ENCODE data around the gene SHISAL1. TPM values are rescaled to one million over a fixed set of nuclear protein-coding genes. Genes with fewer than 3 reads are reported as not detected.
A peak's percentile ranks its signal among the peaks of the same experiment; 100 is the strongest.

Gene SHISAL1
- total RNA-seq, 2 experiments from 2014 or later: not detected

DNA sequence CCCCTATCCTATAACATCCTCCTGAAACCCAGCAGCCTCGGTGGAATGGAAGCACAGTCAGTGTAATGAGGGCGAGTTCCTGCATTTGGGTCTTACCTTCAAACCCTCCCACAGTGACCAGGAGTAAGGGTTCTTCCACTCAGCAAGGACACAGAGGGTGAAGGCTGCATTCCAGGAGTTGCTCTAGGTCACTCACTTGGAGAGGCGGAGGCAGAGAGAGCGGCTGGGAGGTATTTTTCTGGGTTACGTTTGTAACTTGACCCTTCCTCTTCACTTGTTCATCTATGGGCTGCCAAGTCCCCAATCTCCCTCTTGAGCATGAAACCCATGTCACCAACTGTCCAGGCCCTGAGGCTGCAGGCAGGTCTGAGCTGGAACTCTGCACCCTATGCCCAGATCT is 36.8 kb upstream of the SHISAL1 start:
- no peak overlapping the region for H3K27ac Mint-ChIP-seq
- peaks cover 34% of the 10 kb centered on the region for H3K27me3 Mint-ChIP-seq
- no peaks in the 10 kb centered on the region for H3K36me3 Mint-ChIP-seq
- DNase-seq: no peak
- peaks cover 18% of the 10 kb centered on the region for H3K4me1 Mint-ChIP-seq
- H3K4me3 Mint-ChIP-seq: no peak overlapping the region
- H3K9me3 Mint-ChIP-seq: no peaks in the 10 kb centered on the region

DNA sequence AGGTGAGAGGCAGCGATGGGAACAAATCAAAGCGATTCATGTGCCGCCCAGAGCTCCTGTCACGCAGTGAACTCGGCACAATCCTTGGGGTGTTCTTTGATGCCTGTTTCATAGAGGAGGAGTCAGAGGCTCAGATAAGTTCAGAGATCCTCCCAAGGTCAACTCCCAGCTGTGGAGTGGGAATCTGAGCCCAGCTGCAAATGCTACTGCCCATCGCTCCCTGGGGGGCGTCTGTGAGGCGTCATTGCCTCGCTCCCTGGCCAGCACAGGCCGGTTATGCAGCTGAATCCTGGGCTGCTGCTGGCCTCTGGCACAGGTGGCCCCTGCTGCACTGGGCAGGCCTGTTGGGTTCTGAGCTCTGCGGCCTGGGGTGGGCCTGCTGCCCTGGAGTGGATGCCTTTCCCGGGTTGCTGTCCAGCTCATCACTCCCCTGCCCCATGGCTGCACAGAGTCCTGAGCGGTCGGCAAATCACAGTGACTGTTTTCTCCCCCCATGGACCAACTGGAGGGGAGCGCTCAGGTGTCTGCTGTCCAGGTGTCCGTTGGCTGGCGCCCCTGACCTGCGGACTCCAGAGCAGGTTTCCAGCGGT is 36.3 kb upstream of the SHISAL1 start:
- Mint-ChIP-seq H3K27ac (no peak overlapping the region), H3K9me3 (no peaks in the 10 kb centered on the region), H3K27me3 (peaks cover 31% of the 10 kb centered on the region), H3K4me1 (peaks cover 18% of the 10 kb centered on the region), H3K36me3 (no peaks in the 10 kb centered on the region), H3K4me3 (no peak overlapping the region)
- no peak for DNase-seq

DNA sequence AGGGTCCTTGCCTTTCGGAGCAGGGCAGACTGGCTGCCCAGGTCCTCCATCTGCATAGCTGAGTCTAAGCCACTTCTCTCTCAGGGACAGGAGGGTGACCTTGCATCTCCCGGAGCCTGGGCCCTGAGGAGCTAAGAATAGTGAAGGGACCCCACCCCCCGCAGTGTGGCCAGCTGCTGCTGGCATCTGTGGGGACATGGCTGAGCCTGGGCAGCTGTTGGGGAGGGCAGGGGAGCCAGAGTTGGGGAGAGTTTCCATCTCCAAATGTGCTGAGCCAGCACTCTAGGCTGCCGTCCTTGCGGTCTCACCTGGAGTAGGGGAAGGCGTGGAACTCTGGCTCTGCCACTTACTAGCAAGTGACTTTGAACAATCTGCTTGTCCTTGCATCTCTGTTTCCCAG is 34.8 kb upstream of the SHISAL1 start:
- H3K4me1 Mint-ChIP-seq: peaks cover 18% of the 10 kb centered on the region
- no peak for DNase-seq
- peaks cover 17% of the 10 kb centered on the region for H3K27me3 Mint-ChIP-seq
- H3K4me3 Mint-ChIP-seq: no peak overlapping the region
- H3K9me3 Mint-ChIP-seq: no peaks in the 10 kb centered on the region
- H3K36me3 Mint-ChIP-seq: no peaks in the 10 kb centered on the region
- H3K27ac Mint-ChIP-seq: no peak overlapping the region

DNA sequence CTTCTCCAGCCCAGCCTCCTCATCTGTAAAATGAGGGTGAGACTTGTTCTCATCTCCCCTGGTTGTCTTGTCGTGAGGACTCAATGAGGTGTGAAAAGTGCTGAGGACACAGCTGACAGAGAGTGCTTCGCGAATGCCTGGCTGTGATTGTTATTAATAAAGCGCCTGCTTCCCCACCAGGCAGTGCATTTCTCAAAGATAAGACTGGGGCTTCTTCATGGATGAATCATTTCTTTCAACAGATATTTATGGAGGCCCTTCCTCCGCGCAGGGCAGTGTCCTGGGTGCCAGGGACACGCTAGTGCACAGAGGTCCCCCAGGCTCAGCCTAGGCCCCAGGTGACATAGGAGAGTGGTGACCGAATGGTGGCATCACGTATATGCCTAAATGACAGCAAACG is 34.3 kb upstream of the SHISAL1 start:
- Mint-ChIP-seq H3K36me3 (no peaks in the 10 kb centered on the region), H3K4me1 (peaks cover 17% of the 10 kb centered on the region), H3K27ac (no peak overlapping the region), H3K27me3 (peaks cover 17% of the 10 kb centered on the region), H3K9me3 (no peaks in the 10 kb centered on the region), H3K4me3 (no peak overlapping the region)
- DNase-seq: no peak

DNA sequence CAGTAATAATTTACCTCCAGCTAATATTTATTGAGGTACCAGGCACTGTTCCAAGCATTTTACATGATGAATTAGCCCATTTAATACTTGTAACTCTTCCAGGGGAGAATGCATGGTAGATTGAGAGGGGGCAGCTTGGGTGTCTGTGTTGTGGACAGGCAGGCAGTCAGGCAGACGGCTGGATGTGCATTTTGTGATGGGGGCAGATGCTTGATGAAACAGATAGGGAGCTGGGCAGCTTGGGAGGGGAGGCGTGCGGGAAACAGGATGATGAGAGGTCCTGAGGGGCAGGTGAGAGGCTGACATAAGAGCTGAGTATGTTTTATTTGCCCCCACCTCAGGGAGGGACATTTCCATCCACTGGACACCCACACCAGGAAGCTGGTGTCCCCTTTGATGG is 33.1 kb upstream of the SHISAL1 start:
- no peak overlapping the region for H3K4me3 Mint-ChIP-seq
- H3K27me3 Mint-ChIP-seq: peaks cover 6% of the 10 kb centered on the region
- H3K9me3 Mint-ChIP-seq: no peaks in the 10 kb centered on the region
- H3K36me3 Mint-ChIP-seq: no peaks in the 10 kb centered on the region
- H3K27ac Mint-ChIP-seq: no peak overlapping the region
- H3K4me1 Mint-ChIP-seq: peaks cover 6% of the 10 kb centered on the region
- no peak for DNase-seq

DNA sequence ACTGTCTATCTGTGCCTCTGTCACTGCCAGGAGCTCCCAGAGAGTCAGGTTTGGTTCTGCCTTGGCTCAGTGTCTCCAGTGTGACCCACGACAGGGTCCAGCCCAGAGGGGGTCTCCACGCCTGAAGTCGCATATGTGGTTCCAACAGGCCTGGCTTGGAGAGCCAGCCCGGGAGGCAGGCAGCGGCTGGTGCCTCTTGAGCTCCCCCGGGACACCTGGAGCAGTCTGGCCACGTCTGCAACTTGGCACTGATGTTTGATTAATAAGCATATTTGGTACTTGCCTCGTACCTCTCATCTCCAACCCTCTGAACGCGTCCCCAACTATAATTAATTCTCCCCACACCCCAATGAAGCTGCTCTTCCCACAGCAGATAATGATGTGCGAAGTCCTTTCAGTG is 31.7 kb upstream of the SHISAL1 start:
- no peaks in the 10 kb centered on the region for H3K9me3 Mint-ChIP-seq
- no peaks in the 10 kb centered on the region for H3K4me1 Mint-ChIP-seq
- no peak overlapping the region for H3K4me3 Mint-ChIP-seq
- no peak overlapping the region for H3K27ac Mint-ChIP-seq
- no peaks in the 10 kb centered on the region for H3K36me3 Mint-ChIP-seq
- peaks cover 3% of the 10 kb centered on the region for H3K27me3 Mint-ChIP-seq
- DNase-seq: no peak

DNA sequence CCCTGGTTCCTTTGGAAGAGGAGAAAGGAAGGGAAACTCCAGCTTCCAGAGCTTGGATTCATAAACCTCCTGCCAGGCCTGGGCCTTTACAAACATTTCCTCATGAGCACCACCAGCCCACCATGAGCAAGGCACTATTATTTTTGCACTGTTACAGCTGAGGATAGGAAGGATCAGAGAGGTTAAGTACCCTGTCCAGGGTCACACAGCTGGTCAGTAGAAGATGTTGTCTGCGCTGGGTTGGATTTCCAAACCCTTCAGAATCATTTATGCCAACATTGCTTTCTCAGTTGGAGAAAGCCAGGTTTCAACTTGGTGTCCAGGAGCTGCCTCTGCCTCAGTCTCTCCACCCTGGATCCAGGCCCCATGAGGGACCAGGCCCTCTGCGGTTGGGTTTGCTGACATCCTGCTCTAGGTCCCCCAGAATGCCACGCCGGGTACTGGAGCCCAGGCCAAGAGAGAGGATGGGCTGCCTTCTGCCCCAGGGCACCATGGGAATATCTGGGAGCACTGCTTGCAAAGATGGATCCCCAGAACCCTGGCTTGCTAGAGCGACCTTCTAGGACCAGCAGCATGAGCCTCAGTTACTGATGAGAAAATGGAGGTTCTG is 29.7 kb upstream of the SHISAL1 start:
- DNase-seq: no peak
- no peaks in the 10 kb centered on the region for H3K36me3 Mint-ChIP-seq
- peaks cover 3% of the 10 kb centered on the region for H3K27me3 Mint-ChIP-seq
- H3K9me3 Mint-ChIP-seq: no peaks in the 10 kb centered on the region
- peaks cover 2% of the 10 kb centered on the region for H3K4me1 Mint-ChIP-seq
- no peak overlapping the region for H3K27ac Mint-ChIP-seq
- H3K4me3 Mint-ChIP-seq: no peak overlapping the region

DNA sequence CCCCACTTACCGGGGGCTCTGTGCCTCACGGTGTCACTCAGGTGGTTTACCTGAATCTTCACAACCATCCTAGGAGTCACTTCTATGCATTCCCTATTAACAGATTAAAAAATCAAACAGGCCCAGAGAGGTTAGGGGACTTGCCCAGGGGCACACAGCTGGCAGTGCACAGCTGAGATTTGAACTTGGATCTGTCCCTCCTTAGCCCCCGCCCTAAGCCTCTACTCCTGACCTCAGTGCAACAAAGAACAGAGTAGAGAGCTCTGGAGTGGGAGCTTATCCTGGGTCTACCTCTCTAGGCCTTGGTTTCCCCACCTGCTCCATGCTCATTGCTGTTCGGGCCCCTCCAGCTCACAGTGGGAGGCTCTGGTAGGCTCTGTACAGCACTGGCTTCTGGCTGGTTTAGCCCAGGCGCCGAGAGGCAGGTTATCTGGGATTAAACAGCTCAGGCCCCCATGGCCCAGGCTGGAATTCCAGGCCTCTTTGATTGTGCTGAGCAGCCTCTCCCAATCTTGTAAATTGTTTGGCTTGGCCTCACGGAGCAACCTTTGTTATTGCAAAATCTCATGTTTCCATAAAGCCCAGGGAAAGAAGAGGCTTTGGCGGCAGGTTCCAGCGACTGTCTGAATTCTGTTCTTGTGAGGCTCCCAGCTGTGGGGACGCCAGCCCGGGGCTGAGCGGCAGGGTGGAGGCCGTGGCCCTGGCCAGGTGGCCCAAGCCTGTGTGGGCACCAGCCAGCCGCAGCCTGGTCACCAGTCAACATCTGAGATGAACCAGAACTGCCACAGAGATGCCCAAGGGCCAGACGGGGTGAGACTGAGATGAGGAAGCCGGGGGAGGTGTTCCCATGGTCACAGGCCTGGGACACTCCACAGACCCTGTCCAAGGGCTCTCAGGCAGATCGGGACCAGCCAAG is 28.9 kb upstream of the SHISAL1 start:
- DNase-seq: no peak
- Mint-ChIP-seq H3K4me3 (no peak overlapping the region), H3K4me1 (peaks cover 3% of the 10 kb centered on the region), H3K9me3 (no peaks in the 10 kb centered on the region), H3K36me3 (no peaks in the 10 kb centered on the region), H3K27ac (no peak overlapping the region), H3K27me3 (peaks cover 3% of the 10 kb centered on the region)

DNA sequence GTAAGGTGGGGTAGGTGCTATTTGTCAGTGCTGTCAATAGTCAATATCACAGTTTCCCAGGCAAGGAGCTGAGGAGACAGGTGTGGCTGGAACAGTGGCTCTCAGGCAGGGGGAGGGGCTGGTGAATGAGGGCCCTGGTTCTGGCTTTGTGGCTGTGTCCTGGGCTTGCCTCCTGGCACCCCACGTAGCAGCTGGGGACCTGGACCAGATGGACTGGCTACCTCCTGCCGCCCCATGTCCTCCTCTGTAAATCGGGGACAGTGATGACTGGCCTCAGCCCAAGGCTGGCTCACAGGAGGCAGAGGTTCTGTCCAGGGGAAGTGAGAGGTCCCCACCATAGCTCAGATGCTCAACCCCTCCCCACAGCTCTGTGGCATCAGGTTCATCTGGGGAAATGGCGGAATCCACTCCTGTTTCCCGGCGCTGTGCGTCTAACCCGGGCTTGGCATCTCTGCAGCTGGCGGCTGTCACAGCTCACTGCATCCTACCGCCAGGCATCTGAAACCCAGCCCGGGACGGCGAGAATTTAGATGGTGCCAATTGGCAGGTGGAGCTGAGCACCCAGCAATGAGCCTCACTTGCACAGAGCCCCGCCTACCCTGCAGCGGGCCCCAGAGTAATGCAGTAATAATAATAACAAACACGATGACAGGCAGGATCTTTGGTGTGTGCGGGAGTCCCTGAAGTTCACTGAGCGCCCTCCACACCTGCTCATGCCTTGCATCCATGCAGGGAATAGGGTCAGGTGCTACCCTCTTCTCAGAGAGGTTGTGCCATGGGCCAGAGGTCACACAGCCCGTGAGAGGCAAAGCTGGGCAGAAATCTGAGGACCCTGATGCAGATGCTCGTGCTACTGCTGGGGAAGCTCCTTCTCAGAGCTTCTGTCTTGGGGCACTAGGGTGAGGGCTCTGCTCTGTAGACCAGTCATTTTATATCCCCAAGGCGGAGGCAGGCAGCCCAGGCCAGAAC is 27.8 kb upstream of the SHISAL1 start:
- DNase-seq: no peak
- Mint-ChIP-seq H3K9me3 (no peaks in the 10 kb centered on the region), H3K4me1 (peaks cover 3% of the 10 kb centered on the region), H3K27ac (no peak overlapping the region), H3K4me3 (no peak overlapping the region), H3K27me3 (no peaks in the 10 kb centered on the region), H3K36me3 (no peaks in the 10 kb centered on the region)

DNA sequence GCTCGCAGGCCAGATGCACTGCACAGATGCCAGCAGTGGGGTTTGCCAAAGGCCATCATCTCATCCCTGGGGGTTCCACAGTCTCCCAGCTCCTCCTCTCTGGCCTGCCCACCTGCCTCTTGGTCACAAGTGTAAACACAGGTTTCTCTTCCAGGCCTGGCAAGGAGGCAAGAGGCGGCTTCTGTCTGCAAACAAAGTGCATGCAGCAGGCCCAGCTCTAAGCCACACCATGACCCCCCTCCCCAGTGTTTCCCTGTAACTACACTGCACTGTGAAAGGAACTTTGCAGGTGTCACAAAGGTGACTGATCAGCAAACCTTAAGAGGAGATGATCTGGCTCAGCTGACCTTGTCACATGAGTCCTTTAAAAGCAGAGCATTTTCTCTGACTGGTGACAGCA is 26.2 kb upstream of the SHISAL1 start:
- Mint-ChIP-seq H3K27me3 (no peaks in the 10 kb centered on the region), H3K9me3 (no peaks in the 10 kb centered on the region), H3K4me3 (no peak overlapping the region), H3K27ac (no peak overlapping the region), H3K36me3 (no peaks in the 10 kb centered on the region), H3K4me1 (peaks cover 3% of the 10 kb centered on the region)
- DNase-seq: no peak

DNA sequence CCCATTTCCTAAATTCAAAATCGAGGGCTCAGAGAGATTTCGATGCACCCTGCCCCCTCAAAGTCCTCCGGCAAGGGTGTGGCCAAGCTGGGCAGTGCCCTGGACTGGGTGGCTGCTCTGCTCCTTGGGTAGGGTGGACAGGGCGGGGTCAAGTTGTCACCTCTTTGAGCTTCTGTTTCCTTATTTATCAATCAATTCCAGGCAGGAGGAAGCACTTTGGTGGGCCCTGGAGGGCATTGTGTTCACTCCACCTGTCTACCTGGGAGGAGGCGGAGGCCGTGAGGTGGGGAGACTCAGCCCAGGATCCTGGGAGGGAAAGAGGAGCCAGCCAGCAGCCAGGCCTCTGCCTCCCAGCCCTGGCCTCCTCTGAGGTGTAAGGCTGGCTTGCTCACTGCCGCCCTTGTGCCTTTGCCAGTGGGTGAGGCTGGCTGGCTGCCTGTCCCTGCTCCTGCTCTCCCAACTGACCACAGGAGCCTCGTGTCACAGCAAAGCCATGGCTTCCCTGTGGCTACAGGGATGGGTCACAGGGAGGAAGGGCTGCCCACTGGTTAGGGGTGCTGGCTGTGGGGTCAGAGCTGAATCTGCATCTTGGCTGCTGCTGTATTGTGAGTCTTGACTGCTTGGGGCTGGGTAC is 25.5 kb upstream of the SHISAL1 start:
- DNase-seq: no peak
- no peaks in the 10 kb centered on the region for H3K27me3 Mint-ChIP-seq
- no peaks in the 10 kb centered on the region for H3K9me3 Mint-ChIP-seq
- H3K4me1 Mint-ChIP-seq: peaks cover 3% of the 10 kb centered on the region
- no peak overlapping the region for H3K27ac Mint-ChIP-seq
- H3K36me3 Mint-ChIP-seq: no peaks in the 10 kb centered on the region
- H3K4me3 Mint-ChIP-seq: no peak overlapping the region

DNA sequence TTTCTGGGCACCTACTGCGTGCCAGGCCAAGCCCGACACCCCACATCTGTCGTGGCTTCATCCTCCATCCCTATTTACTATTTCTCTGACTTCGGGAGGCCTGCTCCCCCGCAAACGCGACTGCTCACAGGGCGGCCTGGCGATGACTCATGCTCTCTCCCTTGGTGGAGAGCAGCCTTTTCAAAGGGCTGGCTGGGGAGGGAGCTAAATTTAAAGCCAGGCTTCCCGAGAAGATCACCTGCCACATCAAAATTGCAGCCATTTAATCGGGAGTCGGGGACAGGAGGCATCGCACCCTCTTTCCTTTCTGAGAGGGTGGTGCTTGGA is 24.9 kb upstream of the SHISAL1 start:
- peak; percentile 30 for DNase-seq

DNA sequence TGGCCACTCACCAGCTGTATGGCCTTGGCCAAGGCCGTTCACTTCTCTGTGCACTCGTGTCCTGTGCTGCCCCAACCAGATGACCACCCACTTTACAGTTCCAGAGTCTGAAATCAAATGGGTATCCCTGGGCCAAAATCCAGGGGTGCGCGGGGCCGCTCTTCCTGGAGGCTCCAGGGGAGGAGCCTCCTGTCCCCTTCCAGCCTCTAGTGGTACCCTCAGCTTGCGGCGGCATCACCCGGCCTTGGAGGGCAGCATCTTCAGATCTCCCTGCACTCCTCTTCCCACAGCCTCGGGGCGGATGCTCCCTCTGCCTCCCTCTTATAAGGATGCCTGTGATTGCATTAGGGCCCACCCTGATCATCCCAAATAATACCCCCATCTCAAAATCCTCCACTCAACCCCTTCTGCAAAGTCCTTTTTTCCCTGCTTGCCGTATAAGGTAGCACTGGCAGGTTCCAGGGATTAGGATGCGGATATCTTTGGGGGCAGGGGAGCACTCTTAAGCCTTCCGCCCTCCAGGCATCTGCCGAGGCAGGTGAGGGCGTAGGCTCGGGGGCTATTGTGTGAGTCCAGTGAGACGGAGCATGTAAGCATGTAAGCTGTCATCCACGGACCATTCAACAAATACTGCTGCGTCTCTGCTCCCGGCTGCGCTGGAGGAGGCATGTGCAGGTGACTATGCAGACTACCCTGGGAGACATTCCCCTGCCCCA is 24.4 kb upstream of the SHISAL1 start:
- H3K36me3 Mint-ChIP-seq: no peaks in the 10 kb centered on the region
- peaks cover 10% of the 10 kb centered on the region for H3K27me3 Mint-ChIP-seq
- H3K9me3 Mint-ChIP-seq: no peaks in the 10 kb centered on the region
- H3K4me3 Mint-ChIP-seq: no peak overlapping the region
- no peak overlapping the region for H3K27ac Mint-ChIP-seq
- H3K4me1 Mint-ChIP-seq: peaks cover 5% of the 10 kb centered on the region
- DNase-seq: no peak

More for the DNA sequence above, 24.9 kb upstream of the SHISAL1 start:
- H3K4me1 Mint-ChIP-seq: peaks cover 3% of the 10 kb centered on the region
- no peaks in the 10 kb centered on the region for H3K36me3 Mint-ChIP-seq
- no peaks in the 10 kb centered on the region for H3K9me3 Mint-ChIP-seq
- peaks cover 5% of the 10 kb centered on the region for H3K27me3 Mint-ChIP-seq
- H3K4me3 Mint-ChIP-seq: no peak overlapping the region
- no peak overlapping the region for H3K27ac Mint-ChIP-seq

All from activated naive CD8-positive, alpha-beta T cell treated with anti-CD3 and anti-CD28 coated beads for 36 hours (primary cell).